ENCODE measurements around the gene NSUN2.

The NSUN2 gene

GRCh38 chr5:6590581-6590980 is 42.3 kb downstream of the NSUN2 start:
- FAIRE-seq (no peak), DNase-seq (ENCODE audit: insufficient read length, low spot score) (no peak)
- TF ChIP-seq POLR2A (IDR thresholded peaks at IDR 0.05; ENCODE audit: low read depth, low read length) = no peak

- FAIRE-seq = no peak
- TF ChIP-seq POLR2A (IDR thresholded peaks at IDR 0.05; ENCODE audit: low read depth, low read length) = no peak
- DNase-seq (ENCODE audit: insufficient read length, low spot score) = no peak
Measured at GRCh38 chr5:6587171-6587570, 45.7 kb downstream of the NSUN2 start.

- DNase-seq (ENCODE audit: insufficient read length, low spot score) = no peak
- no peak for FAIRE-seq
- TF ChIP-seq POLR2A (IDR thresholded peaks at IDR 0.05; ENCODE audit: low read depth, low read length) = no peak
Measured at GRCh38 chr5:6586647-6587042, 46.2 kb downstream of the NSUN2 start.

- no peak for TF ChIP-seq POLR2A (IDR thresholded peaks at IDR 0.05; ENCODE audit: low read depth, low read length)
- FAIRE-seq (no peak), DNase-seq (ENCODE audit: insufficient read length, low spot score) (no peak)
Measured at GRCh38 chr5:6585939-6586646, 46.8 kb downstream of the NSUN2 start.

- no peak for FAIRE-seq
- TF ChIP-seq POLR2A (IDR thresholded peaks at IDR 0.05; ENCODE audit: low read depth, low read length) = no peak
- DNase-seq (ENCODE audit: insufficient read length, low spot score) = no peak
Measured at GRCh38 chr5:6585168-6585567, 47.7 kb downstream of the NSUN2 start.

- no peak for TF ChIP-seq POLR2A (IDR thresholded peaks at IDR 0.05; ENCODE audit: low read depth, low read length)
- no peak for DNase-seq (ENCODE audit: insufficient read length, low spot score)
- no peak for FAIRE-seq
Measured at GRCh38 chr5:6584727-6585126, 48.1 kb downstream of the NSUN2 start.

- DNase-seq (ENCODE audit: insufficient read length, low spot score) (no peak), FAIRE-seq (no peak)
- TF ChIP-seq POLR2A (IDR thresholded peaks at IDR 0.05; ENCODE audit: low read depth, low read length) = no peak
Measured at GRCh38 chr5:6584101-6584645, 48.7 kb downstream of the NSUN2 start.

- DNase-seq (ENCODE audit: insufficient read length, low spot score) (no peak), FAIRE-seq (no peak)
- no peak for TF ChIP-seq POLR2A (IDR thresholded peaks at IDR 0.05; ENCODE audit: low read depth, low read length)
Measured at GRCh38 chr5:6583049-6583880, 49.6 kb downstream of the NSUN2 start.

GRCh38 chr5:6582507-6583048 is 50.3 kb downstream of the NSUN2 start:
- DNase-seq (ENCODE audit: insufficient read length, low spot score) (no peak), FAIRE-seq (no peak)
- TF ChIP-seq POLR2A (IDR thresholded peaks at IDR 0.05; ENCODE audit: low read depth, low read length) = no peak

GRCh38 chr5:6581559-6582426 is 51.1 kb downstream of the NSUN2 start:
- FAIRE-seq = no peak
- DNase-seq (ENCODE audit: insufficient read length, low spot score) = no peak
- TF ChIP-seq POLR2A (IDR thresholded peaks at IDR 0.05; ENCODE audit: low read depth, low read length) = no peak

- no peak for TF ChIP-seq POLR2A (IDR thresholded peaks at IDR 0.05; ENCODE audit: low read depth, low read length)
- DNase-seq (ENCODE audit: insufficient read length, low spot score) (no peak), FAIRE-seq (no peak)
Measured at GRCh38 chr5:6581090-6581489, 51.8 kb downstream of the NSUN2 start.

GRCh38 chr5:6579535-6579934 is 53.3 kb downstream of the NSUN2 start:
- DNase-seq (ENCODE audit: insufficient read length, low spot score) = no peak

GRCh38 chr5:6578676-6579343 is 54.0 kb downstream of the NSUN2 start:
- no peak for FAIRE-seq
- TF ChIP-seq POLR2A (IDR thresholded peaks at IDR 0.05; ENCODE audit: low read depth, low read length) = no peak
- no peak for DNase-seq (ENCODE audit: insufficient read length, low spot score)

More at GRCh38 chr5:6579535-6579934, 53.3 kb downstream of the NSUN2 start:
- FAIRE-seq = no peak
- TF ChIP-seq POLR2A (IDR thresholded peaks at IDR 0.05; ENCODE audit: low read depth, low read length) = no peak
